ENCODE results near the gene PARP3. TPM values are rescaled to one million over a fixed set of nuclear protein-coding genes. Genes with fewer than 3 reads are reported as not detected.

Gene PARP3
- total RNA-seq, 1 experiment from 2014 or later: 8.9 TPM

DNA sequence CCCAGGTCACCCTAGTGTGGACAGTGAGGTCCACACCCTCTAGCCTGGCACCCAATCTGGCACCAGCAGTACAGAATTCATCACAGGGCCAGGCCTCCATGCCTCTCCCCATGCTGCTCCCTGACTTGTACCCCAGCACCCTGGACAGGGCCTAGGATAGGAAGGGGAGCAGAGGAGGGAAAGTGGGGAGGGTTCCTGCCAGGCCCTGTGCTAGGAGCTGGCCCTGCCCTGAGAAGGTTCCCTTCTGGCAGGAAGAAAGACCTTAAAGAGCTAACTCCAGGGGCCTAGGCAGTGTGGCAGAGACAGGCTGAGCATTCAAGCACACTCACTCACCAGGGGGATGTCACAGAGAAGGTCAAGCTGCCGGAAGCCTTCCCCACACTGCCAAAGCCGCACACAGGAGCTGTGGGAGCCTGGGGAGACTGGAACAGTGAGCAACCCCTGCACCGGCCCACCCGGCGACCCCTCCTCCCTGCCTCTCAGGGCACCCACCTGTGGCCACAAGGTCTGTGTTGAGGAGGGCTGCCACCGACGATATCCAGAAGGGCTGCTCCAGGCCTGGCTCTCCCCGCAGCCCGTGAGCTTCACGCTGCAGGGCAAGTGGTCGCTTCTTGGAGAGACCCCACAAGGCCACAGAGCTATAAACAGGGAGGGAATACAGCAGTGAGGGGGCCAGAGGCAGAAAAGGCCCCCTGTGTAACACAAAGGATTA, 7.9 kb upstream of the PARP3 start:
- DNase-seq (ENCODE audit: low read depth): no peak

DNA sequence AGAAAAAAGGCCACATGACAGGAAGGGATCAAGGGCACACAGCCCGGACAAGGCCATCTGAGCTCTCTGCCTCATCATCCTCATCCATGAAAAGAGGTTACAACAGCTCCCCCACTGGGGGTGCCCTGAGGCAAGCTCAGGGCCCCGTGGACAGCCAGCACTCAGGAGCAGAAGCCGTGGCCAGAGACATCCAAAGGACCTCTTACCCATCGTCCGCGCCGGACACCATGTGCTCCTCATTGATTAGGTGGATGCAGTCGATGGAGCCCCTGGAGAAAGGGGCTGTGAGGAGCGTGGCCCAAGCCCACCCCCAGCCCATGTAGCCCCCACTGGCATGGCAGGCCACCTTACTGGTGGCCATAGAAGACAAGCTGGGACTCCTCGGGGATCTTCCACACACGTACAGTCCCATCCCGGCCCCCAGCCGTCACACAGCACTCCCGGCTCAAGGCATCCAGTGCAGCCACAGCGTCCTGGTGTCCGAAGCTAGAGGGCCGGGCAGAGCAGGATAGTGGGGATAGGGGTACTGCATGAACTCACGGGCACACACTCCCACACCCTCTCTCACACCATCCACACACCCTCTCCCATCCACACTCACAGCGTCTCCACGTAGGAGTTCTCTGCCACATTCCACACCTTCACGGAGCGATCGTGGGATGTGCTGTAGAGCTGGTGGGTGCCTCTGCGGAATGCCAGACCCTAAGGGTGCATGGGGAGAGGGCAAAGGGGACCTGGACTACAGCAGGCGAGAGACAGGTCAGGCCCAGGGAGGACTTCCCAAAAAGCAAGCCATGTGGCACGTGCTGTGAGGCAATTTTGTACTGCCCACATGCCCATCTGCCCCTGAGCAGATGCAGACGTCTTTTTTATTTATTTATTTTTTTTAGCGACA, 6.9 kb upstream of the PARP3 start:
- DNase-seq (ENCODE audit: low read depth): no peak

DNA sequence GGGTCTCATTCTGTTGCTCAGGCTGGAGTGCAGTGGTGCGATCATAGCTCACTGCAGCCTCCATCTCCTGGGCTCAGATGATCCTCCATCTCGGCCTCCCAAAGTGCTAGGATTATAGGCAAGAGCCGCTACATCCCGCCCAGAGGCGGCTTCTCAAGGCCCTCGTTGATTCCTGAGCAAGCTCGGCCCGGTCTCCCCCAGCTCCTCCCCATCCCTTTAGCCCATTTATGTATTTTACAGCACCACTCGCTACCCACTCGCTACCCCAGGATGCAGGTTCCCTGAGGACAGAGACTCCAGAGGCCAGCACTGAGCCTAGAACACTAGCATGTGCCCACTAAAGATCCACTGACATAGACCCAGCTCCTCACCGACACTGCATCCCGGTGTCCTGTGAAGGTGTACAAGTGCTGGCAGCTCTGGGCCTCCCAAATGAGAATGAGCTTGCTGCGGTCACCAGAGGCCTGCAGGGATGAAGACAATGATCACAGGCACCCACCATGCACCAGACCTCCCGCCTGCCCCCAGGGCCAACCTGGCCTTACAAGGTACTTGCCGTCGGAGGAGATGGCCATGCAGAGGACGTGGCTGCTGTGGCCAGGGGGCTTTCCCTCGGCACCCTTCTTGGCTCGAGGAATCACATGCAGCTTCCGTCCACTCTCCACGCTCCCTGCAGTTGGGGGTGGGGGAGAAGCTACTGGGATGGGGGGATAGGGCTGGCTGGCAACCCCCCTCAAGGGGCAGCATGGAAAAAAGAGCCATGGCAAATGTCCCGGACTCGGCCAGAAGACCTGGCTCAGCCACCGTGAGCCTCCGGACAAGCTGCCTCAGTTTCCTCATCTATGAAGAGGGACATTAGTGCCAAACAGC, 6.0 kb upstream of the PARP3 start:
- DNase-seq (ENCODE audit: low read depth): no peak

- peak; percentile 52 for DNase-seq (ENCODE audit: low read depth)
Measured at GRCh38 chr3:51937014-51937413, 5.1 kb upstream of the PARP3 start.

DNA sequence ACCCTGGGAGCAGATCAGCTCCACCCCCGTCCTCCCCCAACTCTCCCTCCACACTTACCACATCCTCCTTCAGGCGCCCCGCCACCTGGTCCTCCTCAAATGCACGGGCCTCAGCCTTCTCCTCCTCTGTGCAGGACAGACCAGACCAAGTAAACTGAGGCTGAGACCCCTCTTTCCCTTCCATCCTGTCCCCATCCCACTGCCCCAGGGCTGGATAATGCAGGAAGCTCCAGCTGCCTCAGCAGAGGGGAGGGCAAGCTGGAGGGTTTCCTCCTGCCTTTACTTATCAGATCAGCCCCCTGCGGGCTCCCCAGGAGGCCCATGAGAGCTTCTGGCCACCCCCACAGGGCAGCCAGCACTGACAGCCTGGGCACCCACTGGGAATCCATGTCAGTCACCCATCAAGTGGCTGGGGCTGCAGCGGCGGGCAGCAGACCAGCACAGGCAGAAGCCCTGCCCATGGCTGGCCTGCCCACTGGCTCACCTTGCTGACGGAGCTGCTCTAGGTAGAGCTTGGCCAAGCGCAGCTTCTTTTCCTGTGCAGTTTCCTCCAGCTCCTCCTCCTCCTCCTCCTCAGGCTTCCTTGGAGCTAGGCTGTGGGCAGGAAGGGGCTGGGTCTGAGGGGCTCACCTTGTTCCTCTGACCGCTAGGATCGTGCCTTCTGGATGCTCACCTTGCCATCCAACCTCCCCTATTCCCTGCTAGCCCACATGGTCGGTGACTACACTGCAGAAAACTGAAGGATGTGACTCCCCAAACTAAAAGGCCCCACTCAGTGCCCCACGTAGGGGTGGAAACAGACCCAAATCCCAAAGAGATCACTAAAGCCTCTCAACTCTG, 4.3 kb upstream of the PARP3 start:
- DNase-seq (ENCODE audit: low read depth): no peak

GRCh38 chr3:51938780-51939425, 3.3 kb upstream of the PARP3 start:
- no peak for DNase-seq (ENCODE audit: low read depth)

GRCh38 chr3:51940648-51941462, 1.3 kb upstream of the PARP3 start:
- no peak for DNase-seq (ENCODE audit: low read depth)

GRCh38 chr3:51941463-51941797, 733 bp upstream of the PARP3 start:
- DNase-seq (ENCODE audit: low read depth): no peak

DNA sequence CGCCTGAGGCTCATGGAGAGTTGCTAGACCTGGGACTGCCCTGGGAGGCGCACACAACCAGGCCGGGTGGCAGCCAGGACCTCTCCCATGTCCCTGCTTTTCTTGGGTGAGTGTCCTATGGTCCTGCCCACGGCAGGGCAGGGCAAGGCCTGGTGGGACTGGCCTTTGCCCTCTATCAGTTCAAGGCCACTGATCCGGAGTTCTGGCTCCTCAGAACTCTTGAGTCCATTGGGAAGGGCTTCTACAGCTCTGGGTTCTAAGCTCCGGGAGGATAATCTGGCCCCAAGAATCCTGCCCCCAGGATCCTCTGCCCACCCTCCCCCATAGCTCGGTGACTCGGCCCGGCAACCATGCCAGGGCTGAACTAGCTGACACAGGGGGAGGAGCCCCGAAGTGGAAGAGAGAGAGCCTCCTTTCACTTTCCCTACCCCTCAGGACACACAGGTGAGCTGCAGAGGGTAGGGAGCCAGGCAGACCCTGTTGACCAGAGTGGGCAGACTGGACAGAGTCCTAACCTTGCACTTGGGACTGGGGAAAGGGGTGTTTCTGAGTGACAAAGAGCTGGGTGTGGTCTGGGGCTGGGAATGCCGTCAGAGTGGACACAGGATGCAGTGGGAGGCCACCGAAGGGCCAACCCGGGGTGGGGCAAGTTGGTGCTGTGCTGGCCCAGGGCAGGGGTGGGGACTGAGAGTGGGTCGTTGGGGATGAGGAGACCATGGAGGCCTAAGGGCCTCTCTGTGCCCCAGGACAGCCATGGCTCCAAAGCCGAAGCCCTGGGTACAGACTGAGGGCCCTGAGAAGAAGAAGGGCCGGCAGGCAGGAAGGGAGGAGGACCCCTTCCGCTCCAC, 664 bp downstream of the PARP3 start:
- DNase-seq (ENCODE audit: low read depth): peak; percentile 73

- DNase-seq (ENCODE audit: low read depth): no peak
Measured at GRCh38 chr3:51943451-51944391, 1.6 kb downstream of the PARP3 start.

GRCh38 chr3:51944451-51945021, 2.4 kb downstream of the PARP3 start:
- DNase-seq (ENCODE audit: low read depth): no peak

DNA sequence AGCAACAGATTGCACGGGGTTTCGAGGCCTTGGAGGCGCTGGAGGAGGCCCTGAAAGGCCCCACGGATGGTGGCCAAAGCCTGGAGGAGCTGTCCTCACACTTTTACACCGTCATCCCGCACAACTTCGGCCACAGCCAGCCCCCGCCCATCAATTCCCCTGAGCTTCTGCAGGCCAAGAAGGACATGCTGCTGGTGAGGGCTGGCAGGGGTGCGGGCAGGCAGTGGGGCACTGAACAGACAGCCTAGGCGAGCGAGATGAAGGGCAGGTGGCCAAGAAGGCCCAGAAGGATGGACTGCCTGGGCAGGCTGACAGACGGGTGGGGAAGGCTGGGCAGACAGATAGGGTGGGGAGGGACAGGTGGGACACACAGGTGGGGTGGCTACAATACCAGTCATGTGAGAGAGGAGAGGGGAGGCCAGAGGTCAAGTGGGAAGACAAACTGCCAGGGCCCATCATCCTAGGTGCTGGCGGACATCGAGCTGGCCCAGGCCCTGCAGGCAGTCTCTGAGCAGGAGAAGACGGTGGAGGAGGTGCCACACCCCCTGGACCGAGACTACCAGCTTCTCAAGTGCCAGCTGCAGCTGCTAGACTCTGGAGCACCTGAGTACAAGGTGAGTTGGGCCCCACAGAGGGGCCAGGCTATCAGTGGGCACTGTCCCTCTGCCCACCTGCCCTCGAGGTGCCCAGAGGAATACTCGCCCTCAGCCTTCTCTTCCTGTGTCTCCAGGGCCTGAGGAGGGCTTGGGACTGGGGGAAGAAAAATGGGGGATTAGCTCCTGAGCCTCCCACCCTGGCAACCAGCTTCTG, 3.1 kb downstream of the PARP3 start:
- DNase-seq (ENCODE audit: low read depth): no peak

DNA sequence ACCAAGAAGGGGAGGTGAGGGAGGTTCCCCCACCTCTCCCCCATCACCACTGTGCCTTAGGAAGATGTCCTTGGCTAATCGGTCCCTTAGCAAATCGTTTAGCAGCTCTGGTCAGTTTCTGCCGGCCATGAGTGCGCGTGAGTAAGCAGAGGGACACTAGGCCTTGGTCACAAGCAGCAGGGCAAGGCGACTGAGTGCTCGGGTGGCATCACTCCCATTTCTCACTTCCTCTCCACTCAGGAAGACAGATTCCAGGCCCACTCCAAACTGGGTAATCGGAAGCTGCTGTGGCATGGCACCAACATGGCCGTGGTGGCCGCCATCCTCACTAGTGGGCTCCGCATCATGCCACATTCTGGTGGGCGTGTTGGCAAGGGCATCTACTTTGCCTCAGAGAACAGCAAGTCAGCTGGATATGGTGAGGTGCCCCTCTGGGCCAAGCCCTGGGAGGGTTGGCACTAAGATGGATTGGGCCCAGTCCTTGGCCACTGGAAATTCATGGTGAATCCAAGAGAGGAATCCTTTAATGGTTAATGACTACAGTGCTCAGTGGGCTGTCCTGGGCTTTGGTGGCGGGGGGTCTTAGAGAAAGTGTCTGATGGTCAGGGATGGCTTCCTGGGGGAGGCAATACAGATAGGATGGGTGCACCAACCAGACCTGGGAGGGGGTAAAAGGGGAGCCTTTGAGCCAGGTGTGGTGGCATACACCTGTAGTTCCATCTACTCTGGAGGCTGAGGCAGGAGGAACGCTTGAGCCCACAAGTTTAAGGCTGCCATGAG, 4.0 kb downstream of the PARP3 start:
- no peak for DNase-seq (ENCODE audit: low read depth)

GRCh38 chr3:51946796-51947195, 4.6 kb downstream of the PARP3 start:
- no peak for DNase-seq (ENCODE audit: low read depth)

- DNase-seq (ENCODE audit: low read depth): no peak
Measured at GRCh38 chr3:51947215-51947900, 5.2 kb downstream of the PARP3 start.

Measured in Daoy (cell line).